ENCODE data around the gene APC2. TPM values are rescaled to one million over a fixed set of nuclear protein-coding genes. Genes with fewer than 3 reads are reported as not detected.

The APC2 gene
- total and polyA plus RNA-seq, 10 donors = 0.02 to 0.56 (median 0.14) TPM

DNA sequence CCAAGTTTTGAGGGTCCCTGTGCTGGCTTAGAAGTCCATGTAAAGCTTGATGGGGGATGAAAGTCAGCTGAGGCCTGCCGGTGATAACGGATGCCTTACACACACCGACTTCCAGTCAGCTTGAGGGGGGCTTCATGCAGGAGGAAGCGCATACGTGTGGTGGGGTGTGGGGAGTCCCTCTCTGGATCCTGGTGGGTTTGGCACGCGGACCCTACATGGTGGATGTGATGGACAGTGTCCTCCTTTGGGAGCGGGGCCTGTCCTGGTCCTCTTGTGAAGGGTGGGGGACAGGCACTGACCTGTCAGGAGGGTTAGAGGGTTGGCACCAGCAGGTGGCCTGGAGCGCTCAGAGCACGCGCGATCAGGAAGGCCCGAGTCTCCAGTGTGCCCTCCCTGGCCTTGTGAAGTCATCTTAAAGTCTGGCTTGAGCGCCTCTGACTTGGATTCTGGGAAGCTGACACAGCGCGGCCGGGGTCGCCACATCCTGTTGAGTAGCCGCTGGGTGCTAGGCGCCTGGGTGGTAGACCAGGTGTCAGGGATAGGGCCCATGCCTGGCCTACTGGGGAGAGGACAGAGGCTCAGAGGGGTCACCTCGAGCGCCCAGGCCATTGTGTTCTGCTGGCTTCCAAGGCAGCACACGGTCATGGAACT lies 39.7 kb upstream of the APC2 start:
- peaks cover 51 to 86% (median 79%) of the 10 kb centered on the region in 6 donors for H3K4me1 ChIP-seq
- H3K4me3 ChIP-seq = peak overlapping the region in 4 of 8 donors; percentile 92 to 98 (median 94)
- no peaks in the 10 kb centered on the region for H3K27me3 ChIP-seq (replicated peaks in 1 of 7)
- H3K36me3 ChIP-seq = peaks cover 0 to 58% (median 14%) of the 10 kb centered on the region in 6 donors
- TF ChIP-seq POLR2A (IDR thresholded peaks at IDR 0.05) = no peak
- TF ChIP-seq, protein P1, sequence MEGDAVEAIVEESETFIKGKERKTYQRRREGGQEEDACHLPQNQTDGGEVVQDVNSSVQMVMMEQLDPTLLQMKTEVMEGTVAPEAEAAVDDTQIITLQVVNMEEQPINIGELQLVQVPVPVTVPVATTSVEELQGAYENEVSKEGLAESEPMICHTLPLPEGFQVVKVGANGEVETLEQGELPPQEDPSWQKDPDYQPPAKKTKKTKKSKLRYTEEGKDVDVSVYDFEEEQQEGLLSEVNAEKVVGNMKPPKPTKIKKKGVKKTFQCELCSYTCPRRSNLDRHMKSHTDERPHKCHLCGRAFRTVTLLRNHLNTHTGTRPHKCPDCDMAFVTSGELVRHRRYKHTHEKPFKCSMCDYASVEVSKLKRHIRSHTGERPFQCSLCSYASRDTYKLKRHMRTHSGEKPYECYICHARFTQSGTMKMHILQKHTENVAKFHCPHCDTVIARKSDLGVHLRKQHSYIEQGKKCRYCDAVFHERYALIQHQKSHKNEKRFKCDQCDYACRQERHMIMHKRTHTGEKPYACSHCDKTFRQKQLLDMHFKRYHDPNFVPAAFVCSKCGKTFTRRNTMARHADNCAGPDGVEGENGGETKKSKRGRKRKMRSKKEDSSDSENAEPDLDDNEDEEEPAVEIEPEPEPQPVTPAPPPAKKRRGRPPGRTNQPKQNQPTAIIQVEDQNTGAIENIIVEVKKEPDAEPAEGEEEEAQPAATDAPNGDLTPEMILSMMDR (IDR thresholded peaks at IDR 0.05 in 8 of 11, conservative IDR thresholded peaks at IDR 0.05 in 3 of 11) = no peak
- peak in 1 of 3 donors; percentile 64 for TF ChIP-seq POLR2AphosphoS5 (IDR thresholded peaks at IDR 0.05)
- H3K27ac ChIP-seq = peak overlapping the region in 7 of 8 donors; percentile 60 to 98 (median 96)
- no peaks in the 10 kb centered on the region for H3K9me3 ChIP-seq
- no peak for DNase-seq
- WGBS, 5 donors = 53 to 76% (median 60%) methylated on average over 17 to 23 of the region's 23 CpGs
- intact Hi-C loops (cut with DNase I; ENCODE audit: low total_unique reads) = no loop called here

DNA sequence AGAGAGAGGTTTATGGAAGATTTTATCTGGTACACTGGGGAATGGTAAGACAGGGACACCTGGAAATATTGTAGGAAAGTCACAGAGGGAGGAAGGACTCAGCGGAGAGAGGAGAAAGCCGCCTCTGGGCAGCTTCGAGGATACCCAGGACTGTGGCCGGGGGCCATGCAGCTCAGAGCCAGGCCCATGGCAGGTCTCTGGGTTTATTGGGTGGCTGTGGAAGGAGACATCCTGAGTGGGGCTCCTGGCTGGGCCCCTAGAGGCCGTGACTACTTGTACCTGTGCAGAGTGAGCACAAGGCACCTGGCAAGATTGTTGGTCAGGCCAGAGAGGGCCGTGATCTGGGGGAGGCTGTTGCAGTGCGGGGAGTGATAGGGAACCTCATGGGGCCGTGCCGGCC lies 39.1 kb upstream of the APC2 start:
- Histone ChIP-seq H3K27me3 (replicated peaks in 1 of 7) (no peaks in the 10 kb centered on the region), H3K4me3 (peak overlapping the region in 2 of 8 donors; percentile 92 to 98), H3K27ac (peak overlapping the region in 7 of 8 donors; percentile 60 to 98 (median 96)), H3K4me1 (peaks cover 52 to 91% (median 84%) of the 10 kb centered on the region in 6 donors), H3K9me3 (no peaks in the 10 kb centered on the region), H3K36me3 (peaks cover 0 to 58% (median 14%) of the 10 kb centered on the region in 6 donors)
- intact Hi-C loops (cut with DNase I; ENCODE audit: low total_unique reads) = no loop called here
- no peak for TF ChIP-seq POLR2A (IDR thresholded peaks at IDR 0.05)
- no peak for TF ChIP-seq POLR2AphosphoS5 (IDR thresholded peaks at IDR 0.05)
- TF ChIP-seq, protein P1 (IDR thresholded peaks at IDR 0.05 in 8 of 11, conservative IDR thresholded peaks at IDR 0.05 in 3 of 11) = no peak
- WGBS, 5 donors = 80 to 85% (median 83%) methylated on average over 6 to 9 of the region's 9 CpGs
- no peak for DNase-seq

DNA sequence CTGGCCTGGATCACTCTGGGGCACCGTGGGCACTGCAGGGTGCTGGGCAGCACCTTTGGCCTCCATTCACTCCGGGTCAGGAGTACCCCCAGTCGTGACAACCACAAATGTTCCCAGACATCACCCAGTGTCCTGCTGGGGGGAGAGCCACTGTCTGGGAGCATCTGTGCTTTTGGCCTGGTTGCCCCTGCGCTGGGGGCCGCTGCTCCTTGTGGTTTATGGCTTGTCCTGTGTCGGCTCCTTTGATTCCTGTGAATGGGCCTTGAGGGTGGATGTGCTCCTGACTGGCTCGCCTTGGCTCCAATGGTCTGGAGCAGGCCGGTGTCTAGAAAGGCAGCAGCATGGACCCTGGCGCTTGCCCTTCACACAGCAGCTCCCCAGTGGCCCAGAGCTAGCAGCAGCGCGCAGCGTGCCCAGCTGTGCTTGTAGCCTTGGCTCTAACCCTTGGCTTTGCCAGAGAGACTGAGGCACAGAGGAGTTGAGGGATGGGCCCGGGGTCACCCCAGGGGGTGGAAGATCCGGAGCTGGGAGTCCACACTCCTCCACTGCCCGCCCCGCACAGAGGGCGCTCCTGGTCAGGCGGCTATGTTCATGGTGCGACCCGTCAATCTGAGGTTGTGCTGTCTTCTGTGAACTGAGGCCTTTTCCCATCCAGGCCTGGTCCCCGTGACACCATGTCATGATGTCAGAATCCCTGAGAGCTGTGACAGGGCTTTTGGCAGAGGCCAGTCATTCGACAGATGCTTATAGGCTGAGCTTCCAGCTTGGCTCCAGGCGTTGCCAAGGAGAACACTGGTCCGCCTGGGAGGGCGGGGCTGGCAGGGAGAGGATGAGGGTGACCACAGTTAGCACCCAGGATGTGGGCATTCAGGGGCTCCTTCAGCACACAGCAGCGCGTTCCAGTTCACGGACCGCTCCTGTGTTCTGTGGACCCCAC lies 38.4 kb upstream of the APC2 start:
- Histone ChIP-seq H3K27ac (peak overlapping the region in 7 of 8 donors; percentile 60 to 98 (median 96)), H3K27me3 (replicated peaks in 1 of 7) (no peaks in the 10 kb centered on the region), H3K4me3 (peak overlapping the region in 1 of 8 donors; percentile 98), H3K36me3 (peaks cover 0 to 66% (median 14%) of the 10 kb centered on the region in 6 donors), H3K4me1 (peaks cover 59 to 92% (median 86%) of the 10 kb centered on the region in 6 donors), H3K9me3 (no peaks in the 10 kb centered on the region)
- TF ChIP-seq POLR2A (IDR thresholded peaks at IDR 0.05) = no peak
- peak; percentile 67 to 79 (median 76) for TF ChIP-seq POLR2AphosphoS5 (IDR thresholded peaks at IDR 0.05)
- 60 to 87% (median 81%) methylated on average over 19 to 29 of the region's 29 CpGs for WGBS, 5 donors
- DNase-seq = no peak
- intact Hi-C loops (cut with DNase I; ENCODE audit: low total_unique reads) = no loop called here

DNA sequence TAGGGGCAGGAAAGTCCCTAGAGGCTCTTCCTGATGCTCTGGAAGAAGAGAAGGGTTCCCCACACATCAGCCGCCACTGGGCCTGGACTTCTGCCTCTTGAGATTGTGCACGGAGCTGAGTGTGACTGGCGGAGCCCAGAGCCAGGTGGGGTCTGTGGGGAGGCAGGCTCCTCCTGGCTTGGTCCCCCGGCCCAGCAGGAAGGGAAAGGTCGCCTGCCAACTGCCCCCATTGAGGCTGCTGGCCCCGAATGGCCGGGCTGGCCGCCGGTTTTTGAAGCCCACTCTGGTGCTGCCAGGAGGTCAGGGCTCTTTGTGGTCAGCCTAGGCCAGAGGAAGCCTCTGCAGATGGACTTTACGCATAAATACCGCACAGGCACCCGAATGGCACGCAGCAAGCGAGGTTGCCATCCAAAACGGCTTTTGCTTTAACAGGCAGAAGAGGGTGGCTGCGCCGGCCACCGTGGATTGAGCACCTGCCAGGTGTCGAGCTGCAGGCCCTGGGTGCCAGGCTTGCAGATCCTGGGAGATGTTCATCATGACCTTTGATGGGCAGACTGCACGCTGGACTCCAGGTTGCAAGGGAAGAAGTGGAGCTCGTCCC lies 37.5 kb upstream of the APC2 start:
- no peaks in the 10 kb centered on the region for H3K27me3 ChIP-seq (replicated peaks in 1 of 7)
- 62 to 85% (median 75%) methylated on average over 10 to 21 of the region's 21 CpGs for WGBS, 5 donors
- intact Hi-C loops (cut with DNase I; ENCODE audit: low total_unique reads) = no loop called here
- H3K27ac ChIP-seq = peak overlapping the region in 7 of 8 donors; percentile 60 to 98 (median 93)
- TF ChIP-seq, protein P1 (IDR thresholded peaks at IDR 0.05 in 8 of 11, conservative IDR thresholded peaks at IDR 0.05 in 3 of 11) = no peak
- TF ChIP-seq POLR2AphosphoS5 (IDR thresholded peaks at IDR 0.05) = no peak
- TF ChIP-seq POLR2A (IDR thresholded peaks at IDR 0.05) = no peak
- peak overlapping the region in 1 of 8 donors; percentile 98 for H3K4me3 ChIP-seq
- peaks cover 68 to 96% (median 90%) of the 10 kb centered on the region in 6 donors for H3K4me1 ChIP-seq
- H3K36me3 ChIP-seq = peaks cover 0 to 75% (median 16%) of the 10 kb centered on the region in 6 donors
- no peak for DNase-seq
- H3K9me3 ChIP-seq = no peaks in the 10 kb centered on the region
